Measurements from ENCODE around the gene BRDT.

The BRDT gene

DNA sequence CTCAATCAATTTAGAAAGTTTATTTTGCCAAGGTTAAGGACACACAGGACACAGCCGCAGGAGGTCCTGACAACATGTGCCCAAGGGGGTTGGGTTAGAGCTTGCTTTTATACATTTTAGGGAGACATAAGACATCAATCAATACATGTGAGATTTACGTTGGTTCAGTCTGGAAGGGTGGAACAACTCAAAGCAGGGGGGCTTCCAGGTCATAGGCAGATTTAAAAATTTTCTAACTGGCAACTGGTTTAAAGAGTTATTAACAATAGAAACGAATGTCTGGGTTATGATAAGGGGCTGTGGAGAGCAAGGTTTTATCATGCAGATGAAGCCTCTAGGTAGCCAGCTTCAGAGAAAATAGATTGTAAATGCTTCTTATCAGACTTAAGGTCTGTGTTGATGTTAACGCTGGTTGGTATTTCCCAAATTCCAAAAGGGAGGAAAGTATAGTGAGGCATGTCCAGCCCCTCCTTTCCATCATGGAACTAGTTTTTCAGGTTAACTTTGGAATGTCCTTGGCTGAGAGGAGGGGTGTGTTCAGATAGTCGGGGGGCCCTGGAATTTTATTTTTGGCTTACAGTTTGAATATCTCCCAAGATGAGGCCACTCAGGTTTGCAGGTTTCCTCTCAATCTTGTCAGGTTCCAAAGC is 32.3 kb upstream of the BRDT start:
- no peak for DNase-seq (ENCODE audit: low read depth, low spot score)
- in situ Hi-C loops (cut with HindIII; ENCODE audit: low sequenced_read_pairs) = no loop called here
- no peak overlapping the region for H3K4me3 ChIP-seq (ENCODE audit: low read depth, low read length)
- TF ChIP-seq, protein P1, sequence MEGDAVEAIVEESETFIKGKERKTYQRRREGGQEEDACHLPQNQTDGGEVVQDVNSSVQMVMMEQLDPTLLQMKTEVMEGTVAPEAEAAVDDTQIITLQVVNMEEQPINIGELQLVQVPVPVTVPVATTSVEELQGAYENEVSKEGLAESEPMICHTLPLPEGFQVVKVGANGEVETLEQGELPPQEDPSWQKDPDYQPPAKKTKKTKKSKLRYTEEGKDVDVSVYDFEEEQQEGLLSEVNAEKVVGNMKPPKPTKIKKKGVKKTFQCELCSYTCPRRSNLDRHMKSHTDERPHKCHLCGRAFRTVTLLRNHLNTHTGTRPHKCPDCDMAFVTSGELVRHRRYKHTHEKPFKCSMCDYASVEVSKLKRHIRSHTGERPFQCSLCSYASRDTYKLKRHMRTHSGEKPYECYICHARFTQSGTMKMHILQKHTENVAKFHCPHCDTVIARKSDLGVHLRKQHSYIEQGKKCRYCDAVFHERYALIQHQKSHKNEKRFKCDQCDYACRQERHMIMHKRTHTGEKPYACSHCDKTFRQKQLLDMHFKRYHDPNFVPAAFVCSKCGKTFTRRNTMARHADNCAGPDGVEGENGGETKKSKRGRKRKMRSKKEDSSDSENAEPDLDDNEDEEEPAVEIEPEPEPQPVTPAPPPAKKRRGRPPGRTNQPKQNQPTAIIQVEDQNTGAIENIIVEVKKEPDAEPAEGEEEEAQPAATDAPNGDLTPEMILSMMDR (IDR thresholded peaks at IDR 0.05; ENCODE audit: low read depth, low read length) = no peak

DNA sequence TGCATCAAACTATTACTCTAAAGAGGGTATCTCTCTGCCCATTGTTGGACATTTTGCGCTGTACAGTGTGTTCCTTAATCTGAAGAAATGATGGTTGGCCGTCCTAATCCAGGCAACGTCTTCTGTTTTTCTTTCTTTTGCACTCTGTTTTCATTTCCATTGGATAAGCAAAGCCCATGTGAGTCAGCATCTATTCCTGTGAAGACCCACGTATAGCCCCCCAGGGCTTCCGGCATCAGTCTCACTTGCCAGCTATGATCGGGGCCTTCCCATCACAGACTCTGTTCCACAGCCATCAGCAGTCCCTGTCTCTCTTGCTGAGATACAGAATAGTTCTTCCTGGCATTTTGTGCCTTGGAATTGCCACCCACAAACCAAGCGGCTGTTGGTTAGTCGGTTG is 29.2 kb upstream of the BRDT start:
- no peak overlapping the region for H3K4me3 ChIP-seq (ENCODE audit: low read depth, low read length)
- in situ Hi-C loops (cut with HindIII; ENCODE audit: low sequenced_read_pairs) = no loop called here
- DNase-seq (ENCODE audit: low read depth, low spot score) = peak; percentile 57
- TF ChIP-seq, protein P1 (IDR thresholded peaks at IDR 0.05; ENCODE audit: low read depth, low read length) = no peak

DNA sequence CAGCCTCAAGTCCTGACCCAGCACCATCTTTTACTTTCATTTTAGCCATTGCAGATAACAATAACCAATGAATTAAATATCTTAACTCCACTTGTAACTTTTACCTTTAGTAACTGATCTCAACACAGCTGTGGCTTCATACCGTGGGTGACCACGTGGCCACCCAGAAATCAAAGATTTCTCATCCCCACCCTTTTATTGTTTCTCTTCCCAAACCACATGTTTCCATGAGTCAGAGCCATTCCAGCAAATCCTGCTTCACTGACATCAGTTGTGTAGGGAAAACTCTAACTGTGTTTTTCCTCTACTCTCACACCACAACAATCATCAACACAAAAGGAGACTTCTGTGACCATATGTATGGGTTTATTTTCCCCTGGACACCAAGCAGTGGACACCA is 25.1 kb upstream of the BRDT start:
- TF ChIP-seq, protein P1 (IDR thresholded peaks at IDR 0.05; ENCODE audit: low read depth, low read length) = no peak
- in situ Hi-C loops (cut with HindIII; ENCODE audit: low sequenced_read_pairs) = no loop called here
- no peak overlapping the region for H3K4me3 ChIP-seq (ENCODE audit: low read depth, low read length)
- DNase-seq (ENCODE audit: low read depth, low spot score) = peak; percentile 79

DNA sequence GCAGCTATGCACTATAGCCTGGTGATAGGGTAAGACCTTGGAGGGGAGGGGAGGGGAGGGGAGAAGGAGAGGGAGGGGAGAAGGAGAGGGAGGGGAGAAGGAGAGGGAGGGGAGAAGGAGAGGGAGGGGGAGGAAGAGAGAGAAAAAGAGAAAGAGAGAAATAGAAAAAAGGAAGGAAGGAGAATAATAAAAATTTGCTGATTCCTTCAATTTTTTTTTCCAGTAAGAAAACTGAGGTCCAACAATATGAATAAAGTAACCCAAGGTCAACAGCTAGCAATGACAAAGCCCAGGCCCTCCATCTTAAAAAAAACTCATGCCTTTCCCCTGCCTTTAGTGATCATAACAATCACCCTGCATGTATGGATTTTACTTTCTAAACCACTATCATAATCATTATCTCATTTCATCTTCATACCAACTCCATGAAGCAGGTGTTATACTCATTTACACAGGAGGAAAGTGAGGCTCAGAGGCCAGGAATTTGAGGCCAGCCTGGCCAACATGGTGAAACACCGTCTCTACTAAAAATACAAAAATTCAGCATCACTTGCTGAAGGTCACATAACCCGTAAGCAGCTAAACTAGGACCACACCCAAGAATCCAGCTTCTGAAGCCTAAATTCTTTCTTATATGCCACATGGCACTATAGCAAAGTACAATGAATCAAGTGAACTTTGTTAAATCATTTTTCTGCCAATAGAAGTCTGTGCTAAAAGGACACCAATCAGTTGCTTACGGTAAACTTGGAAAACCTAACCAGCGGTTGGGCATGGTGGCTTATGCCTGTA is 23.4 kb upstream of the BRDT start:
- in situ Hi-C loops (cut with HindIII; ENCODE audit: low sequenced_read_pairs) = no loop called here
- TF ChIP-seq, protein P1 (IDR thresholded peaks at IDR 0.05; ENCODE audit: low read depth, low read length) = no peak
- no peak for DNase-seq (ENCODE audit: low read depth, low spot score)
- H3K4me3 ChIP-seq (ENCODE audit: low read depth, low read length) = no peak overlapping the region

DNA sequence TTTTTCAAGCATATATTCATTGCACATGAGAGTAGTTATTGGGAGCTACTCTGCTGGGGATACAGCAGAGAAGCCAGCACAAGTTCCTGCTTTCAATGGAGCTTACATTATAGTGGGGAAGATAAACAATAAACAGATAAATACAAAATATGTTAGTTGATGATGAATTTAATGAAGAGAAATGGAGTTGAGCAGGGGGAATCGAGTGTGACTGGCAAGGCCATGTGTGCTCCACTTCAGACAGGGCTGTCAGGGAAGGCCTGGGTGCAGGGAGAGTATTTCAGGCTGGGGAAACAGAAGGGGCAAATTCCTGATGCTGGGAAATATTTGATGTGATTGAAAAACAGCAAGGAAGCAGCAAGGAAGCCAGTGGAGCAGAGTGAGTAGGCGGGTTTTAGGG is 21.2 kb upstream of the BRDT start:
- no peak for DNase-seq (ENCODE audit: low read depth, low spot score)
- TF ChIP-seq, protein P1 (IDR thresholded peaks at IDR 0.05; ENCODE audit: low read depth, low read length) = no peak
- no peak overlapping the region for H3K4me3 ChIP-seq (ENCODE audit: low read depth, low read length)
- in situ Hi-C loops (cut with HindIII; ENCODE audit: low sequenced_read_pairs) = no loop called here

DNA sequence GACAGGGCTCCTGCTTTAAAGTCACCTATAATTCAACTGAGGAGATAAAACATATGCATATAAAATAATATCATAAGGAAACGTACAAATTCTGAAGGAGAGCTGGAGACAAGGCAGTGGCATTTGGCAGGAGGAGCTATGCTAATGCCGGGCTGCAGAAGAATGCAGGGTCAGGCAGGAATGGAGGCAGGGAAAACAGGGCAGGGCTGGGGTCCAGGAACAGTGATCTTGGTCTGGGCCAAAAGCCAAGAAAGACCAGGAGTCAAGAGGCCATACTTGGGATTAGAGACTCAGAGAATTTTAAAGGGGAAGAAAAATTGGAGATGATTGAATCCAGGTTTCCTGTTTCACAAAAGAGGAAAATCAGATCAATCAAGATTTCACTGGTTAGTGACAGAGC is 20.0 kb upstream of the BRDT start:
- in situ Hi-C loops (cut with HindIII; ENCODE audit: low sequenced_read_pairs) = no loop called here
- H3K4me3 ChIP-seq (ENCODE audit: low read depth, low read length) = no peak overlapping the region
- TF ChIP-seq, protein P1 (IDR thresholded peaks at IDR 0.05; ENCODE audit: low read depth, low read length) = no peak
- DNase-seq (ENCODE audit: low read depth, low spot score) = no peak
